ENCODE measurements around the gene CCDC183.
"Not testable (repeated sequence)": the region's sequence is repeated elsewhere in the genome, so short reads cannot be mapped to it uniquely, and the experiment has no call there.

Gene CCDC183

GRCh38 chr9:136760834-136761544, 35.1 kb upstream of the CCDC183 start:
- not testable (repeated sequence) for DNase-seq (ENCODE audit: low spot score)

DNA sequence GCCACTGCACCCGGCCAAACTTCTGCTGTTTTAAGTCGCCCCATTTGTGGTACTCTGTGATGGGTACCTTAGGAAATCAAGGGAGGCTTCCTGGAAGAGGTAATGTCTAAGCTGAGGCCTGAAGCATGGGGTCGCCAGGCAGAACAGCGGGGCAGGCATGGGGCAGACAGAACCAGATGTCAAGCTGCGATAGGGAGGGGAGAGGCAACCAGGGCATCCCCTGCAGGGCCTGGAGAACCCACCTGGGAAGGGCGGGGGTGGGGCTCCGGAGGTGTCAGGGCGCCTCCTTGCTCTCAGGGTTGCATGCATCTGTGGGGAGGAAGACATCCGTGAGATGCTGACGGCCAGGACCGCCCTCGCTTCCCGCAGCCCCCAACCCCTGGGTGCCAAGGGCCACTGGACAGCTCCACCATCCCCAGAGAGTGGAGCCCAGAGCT, 34.6 kb upstream of the CCDC183 start:
- no peak for DNase-seq (ENCODE audit: low spot score)

DNA sequence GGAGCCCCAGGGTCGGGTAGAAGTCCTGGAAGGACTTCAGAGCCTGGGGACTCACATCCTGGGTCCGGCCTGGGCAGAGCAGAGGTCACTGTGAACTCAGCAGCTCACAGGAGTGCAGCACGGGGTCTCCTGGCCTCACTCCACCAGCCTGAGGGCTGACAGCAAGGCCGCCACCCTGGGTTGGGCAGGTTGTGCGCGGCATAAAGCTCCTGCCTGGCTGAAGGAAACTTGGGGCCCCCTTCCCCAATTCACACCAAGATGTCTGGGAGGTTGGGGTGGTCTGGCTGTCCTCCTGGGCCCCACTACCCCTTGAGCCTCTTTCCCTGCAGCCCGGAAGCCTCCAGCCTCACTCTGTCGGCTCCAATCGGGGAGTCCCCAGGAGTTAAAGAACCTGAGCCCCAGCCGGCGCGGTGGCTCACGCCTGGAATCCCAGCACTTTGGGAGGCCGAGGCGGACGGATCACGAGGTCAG, 33.9 kb upstream of the CCDC183 start:
- DNase-seq (ENCODE audit: low spot score): no peak

- DNase-seq (ENCODE audit: low spot score): no peak
Observed at GRCh38 chr9:136762915-136763648, 33.1 kb upstream of the CCDC183 start.

DNA sequence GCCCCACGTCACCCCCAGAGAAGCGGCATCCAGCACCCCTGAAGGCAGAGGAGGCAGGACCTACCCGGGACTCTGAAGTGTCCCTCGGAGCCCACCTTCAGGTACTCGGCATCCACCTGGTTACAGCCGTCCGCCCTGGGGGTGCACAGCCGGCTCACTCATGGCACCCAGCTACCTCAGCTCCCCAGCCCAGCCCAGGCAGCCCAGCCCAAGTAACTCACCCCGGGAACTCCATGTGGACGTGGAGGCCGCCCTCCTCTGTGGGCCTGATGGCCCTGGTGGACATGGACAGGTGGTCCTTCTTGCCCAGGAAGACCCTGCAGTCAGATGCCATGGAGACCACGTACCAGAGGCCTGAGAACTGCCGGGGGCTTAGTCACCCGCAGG, 32.5 kb upstream of the CCDC183 start:
- no peak for DNase-seq (ENCODE audit: low spot score)

- DNase-seq (ENCODE audit: low spot score): no peak
Observed at GRCh38 chr9:136764301-136764891, 31.7 kb upstream of the CCDC183 start, which contains the start of gene LCN15. LCN15 (minus strand) TSS chr9:136764518; CDS start chr9:136764488, 30 bp downstream.

DNA sequence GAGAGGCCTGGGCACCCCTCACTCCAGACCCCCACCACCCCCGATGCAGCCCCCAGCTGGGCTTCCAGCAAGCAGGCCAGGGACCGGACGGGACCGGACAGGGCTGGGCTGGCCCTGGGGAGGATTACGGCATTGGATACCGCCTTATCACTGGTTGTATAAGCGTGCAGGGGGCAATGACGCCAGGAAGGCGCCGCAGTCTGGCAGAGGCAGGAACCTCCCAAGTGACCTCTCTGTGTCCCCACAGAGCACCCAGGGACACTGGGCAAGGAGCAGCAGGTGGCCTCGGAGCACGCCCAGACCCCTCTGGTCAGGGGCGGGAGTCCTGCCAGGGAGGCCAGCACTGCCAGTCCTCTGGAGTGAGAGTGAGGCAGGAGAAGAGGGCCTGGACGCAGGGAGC, 31.1 kb upstream of the CCDC183 start:
- DNase-seq (ENCODE audit: low spot score): no peak

DNA sequence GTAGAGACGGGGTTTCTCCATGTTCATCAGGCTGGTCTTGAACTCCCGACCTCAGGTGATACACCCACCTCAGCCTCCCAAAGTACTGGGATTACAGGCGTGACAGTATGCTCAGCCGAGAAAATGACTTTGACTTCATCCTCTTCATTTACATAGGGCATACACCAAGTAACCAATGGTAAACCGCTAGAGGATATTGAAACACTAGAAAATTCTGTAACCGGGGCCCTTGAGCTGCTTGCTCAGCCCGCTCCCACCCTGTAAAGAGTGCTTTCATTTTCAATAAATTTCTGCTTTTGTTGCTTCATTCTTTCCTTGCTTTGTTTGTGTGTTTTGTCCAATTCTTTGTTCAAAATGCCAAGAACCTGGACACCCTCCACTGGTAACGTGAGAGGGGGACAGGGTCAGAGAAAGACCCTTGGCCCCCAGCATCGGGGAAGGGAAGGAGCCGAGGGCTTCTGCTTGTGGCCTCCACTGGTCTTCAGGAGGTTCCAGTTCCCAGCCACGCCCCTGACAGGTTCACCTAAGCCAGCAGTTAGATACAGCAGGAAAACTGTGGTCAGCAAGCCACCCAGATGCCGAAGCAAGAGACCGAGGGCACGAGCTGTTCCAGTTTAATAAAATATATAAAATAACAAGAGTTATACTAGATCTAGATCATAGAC, 30.3 kb upstream of the CCDC183 start:
- DNase-seq (ENCODE audit: low spot score): not testable (repeated sequence)

DNA sequence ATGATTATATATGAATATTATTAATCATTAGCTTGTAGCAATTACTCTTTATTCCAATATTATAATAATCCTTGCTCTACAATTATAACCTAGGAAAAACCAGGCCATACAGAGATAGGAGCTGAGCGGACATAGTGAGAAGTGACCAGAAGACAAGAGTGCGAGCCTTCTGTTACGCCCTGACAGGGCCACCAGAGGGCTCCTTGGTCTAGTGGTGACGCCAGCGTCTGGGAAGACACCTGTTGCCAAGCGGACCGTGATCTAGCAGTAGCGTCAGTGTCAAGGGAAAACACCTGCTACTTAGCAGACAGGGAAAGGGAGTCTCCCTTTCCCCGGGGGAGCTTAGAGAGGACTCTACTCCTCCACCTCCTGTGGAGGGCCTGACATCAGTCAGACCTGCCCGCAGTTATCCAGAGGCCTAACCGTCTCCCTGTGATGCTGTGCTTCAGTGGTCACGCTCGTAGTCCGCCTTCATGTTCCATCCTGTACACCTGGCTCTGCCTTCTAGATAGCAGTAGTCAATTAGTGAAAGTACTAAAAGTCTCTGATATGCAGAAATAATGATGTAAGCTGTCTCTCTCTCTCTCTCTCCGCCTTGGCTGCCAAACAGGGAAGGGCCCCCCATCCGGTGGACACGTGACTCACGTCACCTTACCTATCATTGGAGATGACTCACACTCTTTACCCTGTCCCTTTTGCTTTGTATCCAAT, 29.6 kb upstream of the CCDC183 start:
- DNase-seq (ENCODE audit: low spot score): peak; percentile 57

DNA sequence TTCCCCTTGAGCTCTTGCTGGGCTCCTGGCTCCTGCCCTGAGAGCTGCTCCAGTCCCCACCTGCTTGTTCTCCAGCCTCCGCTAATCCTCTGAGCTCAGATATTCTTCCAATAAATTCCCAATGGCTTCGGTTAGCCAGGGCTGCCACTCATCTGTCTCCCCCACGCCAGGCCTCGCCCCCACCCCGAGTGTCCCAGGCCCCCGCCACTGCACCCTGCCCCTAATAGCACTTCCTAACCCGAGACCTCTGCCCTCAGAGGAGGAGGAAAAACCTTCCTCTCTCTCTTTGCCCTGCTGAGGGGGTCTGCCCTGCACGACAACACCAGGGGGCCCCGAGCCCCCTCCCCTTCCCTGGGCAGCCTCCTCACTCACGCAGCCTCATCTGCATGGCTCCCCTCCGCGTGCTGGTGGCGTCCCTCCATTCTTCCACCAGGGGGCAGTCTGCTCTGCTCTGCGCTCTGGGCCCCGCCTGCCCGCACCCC, 26.4 kb upstream of the CCDC183 start:
- DNase-seq (ENCODE audit: low spot score): peak; percentile 60

DNA sequence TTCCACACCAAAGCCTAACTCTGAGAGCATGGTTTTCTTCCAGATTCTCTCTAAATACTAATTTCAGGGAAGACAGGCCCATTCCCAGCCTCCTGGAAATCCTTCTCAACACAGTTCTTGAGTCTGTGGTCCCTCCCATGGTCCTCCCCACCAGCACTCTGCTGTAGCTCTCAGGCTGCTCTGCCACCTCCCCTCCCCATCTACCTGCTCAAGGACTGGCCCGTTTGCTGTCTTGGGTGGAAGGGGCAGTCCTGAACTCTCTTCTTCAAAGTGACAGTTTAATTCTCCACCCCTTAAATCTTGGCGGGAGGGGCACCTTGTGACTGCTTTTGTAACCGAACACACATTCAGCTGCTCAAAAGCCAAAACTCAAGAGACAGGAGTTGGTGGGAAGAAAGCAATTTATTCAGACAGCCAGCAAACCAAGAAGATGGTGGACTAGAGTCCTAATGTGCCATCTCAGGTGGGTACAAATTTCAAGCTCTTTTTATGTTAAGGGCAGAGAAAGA, 24.2 kb upstream of the CCDC183 start:
- DNase-seq (ENCODE audit: low spot score): no peak

- no peak for DNase-seq (ENCODE audit: low spot score)
Observed at GRCh38 chr9:136773386-136774044, 22.6 kb upstream of the CCDC183 start.

DNA sequence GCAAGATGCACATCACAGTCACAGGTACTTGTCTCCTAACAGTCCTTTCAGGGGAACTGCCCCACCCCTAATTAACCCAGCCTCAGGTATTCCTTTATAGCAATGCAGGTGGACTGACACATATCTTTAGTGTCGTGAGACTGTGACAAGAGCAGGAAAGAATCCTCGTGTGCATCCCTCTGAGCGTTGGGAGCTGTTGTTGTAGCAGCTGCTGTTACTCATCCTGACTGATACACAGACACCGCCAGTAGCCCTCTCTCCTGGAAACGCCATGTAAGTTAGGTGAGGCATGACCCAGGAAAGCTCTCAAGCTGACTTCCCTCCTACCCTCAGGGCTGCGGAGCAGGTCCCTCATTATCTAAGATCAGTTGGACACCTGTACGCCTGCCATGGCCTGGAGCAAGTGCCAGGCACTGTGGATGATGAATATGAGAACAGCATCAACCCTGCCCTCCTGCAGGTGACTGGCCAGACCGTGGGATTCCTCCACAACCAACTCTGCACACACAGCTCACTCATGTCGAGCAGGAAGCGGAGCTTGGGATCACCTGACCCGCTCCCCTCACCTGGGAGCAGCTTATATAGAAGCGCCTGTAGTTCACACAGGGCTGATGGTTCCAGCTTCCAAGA, 21.6 kb upstream of the CCDC183 start:
- DNase-seq (ENCODE audit: low spot score): no peak

- no peak for DNase-seq (ENCODE audit: low spot score)
Observed at GRCh38 chr9:136775191-136775590, 20.9 kb upstream of the CCDC183 start.

- DNase-seq (ENCODE audit: low spot score): no peak
Observed at GRCh38 chr9:136776947-136777346, 19.2 kb upstream of the CCDC183 start.

DNA sequence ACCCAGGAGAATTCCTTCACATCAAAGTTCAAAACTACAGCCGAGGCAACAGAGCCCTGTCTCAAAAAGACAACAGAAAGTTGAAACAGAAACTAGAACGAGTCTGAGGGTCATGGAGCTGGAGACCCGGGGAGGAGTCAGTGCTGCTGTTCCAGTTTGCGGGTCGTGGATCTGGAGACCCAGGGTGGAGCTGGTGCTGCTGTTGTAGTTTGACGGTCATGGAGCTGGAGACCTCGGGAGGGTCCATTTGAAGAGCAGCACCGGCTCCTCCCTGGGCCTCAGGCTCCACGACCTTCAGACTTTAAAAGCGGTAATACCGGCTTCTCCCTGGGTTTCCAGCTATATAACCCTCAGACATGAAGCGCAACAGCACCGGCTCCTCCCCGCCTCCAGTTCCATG, 18.8 kb upstream of the CCDC183 start:
- no peak for DNase-seq (ENCODE audit: low spot score)

DNA sequence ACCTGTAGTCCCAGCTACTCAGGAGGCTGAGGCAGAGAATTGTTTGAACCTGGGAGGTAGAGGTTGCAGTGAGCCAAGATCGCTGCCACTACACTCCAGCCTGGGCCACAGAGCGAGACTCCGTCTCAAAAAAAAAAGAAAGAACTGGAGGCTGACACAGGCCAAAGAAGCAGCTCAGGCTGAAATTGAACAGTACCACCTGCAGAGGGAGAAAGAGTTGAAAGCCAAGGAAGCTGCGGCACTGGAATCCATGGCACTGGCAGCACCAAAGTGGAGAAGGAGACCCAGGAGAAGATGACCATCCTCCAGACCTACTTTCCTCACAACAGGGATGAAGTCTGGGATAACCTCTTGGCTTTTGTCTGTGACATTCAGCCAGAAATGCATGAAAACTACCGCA, 16.3 kb upstream of the CCDC183 start:
- DNase-seq (ENCODE audit: low spot score): no peak

DNA sequence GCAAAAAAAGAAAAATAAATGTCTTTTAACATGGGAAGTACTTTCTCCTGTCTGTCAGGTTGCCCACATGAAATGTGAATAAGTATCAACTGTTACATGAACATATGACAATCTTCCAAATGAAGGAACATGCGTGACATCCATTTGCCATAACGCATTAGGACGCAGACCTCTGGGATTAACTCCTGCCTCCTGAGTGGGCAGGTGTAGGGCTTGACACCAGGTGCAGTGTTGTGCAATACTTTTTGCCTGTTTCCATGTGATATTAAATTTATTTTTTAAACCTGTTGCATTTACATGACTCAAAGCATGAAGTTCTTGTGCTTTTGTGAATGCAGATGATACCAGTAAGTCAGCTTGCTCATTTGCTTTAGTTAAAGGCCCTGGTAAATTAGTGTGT, 13.7 kb upstream of the CCDC183 start:
- no peak for DNase-seq (ENCODE audit: low spot score)

- peak; percentile 28 for DNase-seq (ENCODE audit: low spot score)
Observed at GRCh38 chr9:136784249-136784996, 11.7 kb upstream of the CCDC183 start.

DNA sequence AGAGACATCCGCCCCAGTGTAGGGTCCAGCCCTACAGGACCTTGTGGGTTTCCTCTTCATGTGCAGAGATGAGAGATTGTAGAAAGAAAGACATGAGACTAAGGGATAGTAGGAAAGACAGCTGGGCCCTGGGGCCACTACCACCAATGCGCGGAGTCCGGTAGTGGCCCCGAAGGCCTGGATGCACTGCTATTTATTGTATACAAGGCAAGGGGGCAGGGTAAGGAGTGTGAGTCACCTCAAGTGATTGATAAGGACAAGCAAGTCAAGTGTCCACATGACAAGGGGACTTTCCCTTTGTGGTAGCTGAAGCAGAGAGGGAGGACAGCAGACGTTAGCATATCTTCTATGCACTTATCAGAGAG, 11.2 kb upstream of the CCDC183 start:
- no peak for DNase-seq (ENCODE audit: low spot score)

Data from LoVo (cell line).